Measurements from ENCODE around the gene FANCD2. TPM values are rescaled to one million over a fixed set of nuclear protein-coding genes. Genes with fewer than 3 reads are reported as not detected.

The FANCD2 gene
- 38.4 and 52.9 TPM in 2 replicates for total RNA-seq

DNA sequence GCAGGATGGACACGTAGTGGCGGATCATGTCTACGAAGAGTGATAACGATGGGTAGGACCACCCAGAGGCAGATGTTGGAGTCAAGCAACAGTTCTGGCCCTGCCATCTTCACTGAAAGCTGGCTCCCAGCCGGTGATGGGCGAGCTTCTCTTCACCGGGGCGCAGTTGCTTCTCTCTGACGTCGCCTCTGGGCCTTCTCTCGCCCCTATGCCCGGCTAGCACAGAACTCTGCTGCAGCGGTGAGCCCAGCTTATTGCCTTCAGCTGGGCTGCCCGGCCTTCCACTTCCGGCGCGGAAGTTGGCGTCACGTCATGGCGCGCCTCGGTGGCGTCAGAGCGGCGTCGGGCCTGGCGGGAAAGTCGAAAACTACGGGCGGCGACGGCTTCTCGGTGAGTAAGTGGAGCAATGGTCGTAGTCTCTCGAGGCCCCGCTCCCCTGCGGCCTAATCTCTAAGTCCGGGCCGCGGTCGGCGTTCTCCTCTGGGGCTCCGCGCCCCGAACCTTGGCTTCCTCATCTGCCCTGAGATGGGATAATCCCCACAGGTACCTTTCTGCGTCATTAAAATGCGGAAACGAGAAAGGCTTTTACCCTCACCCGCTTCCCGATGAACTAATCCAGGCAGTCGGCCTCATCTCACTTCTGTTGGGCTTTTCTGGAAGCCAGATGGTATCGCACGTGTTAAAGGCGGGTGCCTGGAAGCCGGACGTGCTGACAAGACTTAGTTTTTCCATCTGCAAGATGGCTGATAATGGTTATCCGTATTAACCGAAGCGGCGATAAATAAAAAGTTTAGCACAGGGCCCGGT, at the start of gene FANCD2:
Gene FANCD2, plus strand, starts transcription at position 354 of the 807 bp plus-strand sequence. CDS start 2,221 bp downstream, outside the sequence.

DNA sequence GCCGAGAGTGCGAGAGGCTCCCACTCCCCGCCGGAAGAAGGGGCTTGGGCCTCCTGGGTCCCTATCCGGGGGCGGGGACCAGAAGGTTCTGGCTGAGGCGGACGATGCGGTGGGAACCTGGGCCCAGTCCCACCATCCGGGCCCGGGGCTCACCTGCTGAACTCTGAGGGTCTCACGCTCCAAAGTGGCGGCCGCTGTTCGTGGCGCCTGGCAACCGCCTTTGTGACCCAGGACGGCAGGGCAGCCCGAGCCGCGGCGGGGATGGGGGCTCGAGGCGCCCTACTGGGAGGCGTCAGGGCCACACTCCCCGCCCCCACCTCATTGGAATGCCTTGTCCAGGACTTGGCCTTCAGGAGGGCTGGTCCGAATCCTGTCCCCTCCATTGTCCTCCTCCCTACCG, 81.9 kb downstream of the FANCD2 start, which contains the start of gene FANCD2OS:
Gene FANCD2OS, minus strand, starts transcription at position 165 of the 400 bp plus-strand sequence. CDS start 3,481 bp downstream, outside the sequence.

DNA sequence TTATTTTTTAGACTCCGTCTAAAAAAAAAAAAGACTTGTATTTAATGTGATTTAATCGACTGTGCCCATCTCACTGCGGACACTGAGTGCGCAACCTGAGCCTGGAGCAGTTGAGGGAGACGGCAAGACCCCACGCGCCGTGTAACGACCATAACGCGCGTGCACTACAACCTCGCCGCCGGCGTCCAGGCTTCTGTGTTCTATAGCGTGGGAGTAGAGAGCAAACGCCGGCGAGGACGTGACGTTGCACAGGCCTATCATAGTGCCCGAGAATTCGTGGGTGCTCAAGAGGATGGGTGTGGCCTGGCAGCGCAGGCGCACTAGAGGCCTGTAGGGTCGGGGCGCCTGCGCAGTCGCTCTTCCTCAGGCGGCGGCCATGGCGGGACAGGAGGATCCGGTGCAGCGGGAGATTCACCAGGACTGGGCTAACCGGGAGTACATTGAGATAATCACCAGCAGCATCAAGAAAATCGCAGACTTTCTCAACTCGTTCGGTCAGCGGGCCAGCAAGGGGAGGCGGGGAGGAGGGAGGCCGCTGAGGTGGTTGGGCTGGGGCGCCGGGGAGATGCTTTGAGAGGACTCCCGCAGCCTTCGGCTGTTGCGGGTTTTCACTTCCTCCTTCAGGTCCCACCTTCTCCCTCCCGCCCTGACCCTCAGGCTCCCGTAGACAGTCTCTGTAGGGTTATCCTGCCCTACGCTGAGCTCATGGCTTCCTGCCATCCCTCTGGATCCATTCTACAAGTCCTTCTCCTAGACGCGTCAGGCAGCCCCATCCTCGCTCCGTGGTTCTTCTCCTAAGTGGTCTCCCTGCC, 89.3 kb downstream of the FANCD2 start, which contains the start of gene BRK1:
Gene BRK1, plus strand, starts transcription at position 350 of the 812 bp plus-strand sequence. Its CDS starts 27 bp downstream, at position 377.

Small RNAs within 50 kb of the gene (small RNA-seq; reads per million reads assigned to genes)
- gene CYCSP10 (not detected), gene RNU6-670P (not detected)

Other genes starting within 250 kb of the FANCD2 start
- gene TADA3, start 234.0 kb upstream of the FANCD2 start, total RNA-seq, result 42.7 and 45.2 TPM in 2 replicates
- 225 and 236 TPM in 2 replicates for gene ARPC4, start 233.4 kb upstream of the FANCD2 start, total RNA-seq
- gene TTLL3, start 216.2 kb upstream of the FANCD2 start, total RNA-seq, result 18.7 and 19.5 TPM in 2 replicates
- gene RPUSD3, start 182.4 kb upstream of the FANCD2 start, total RNA-seq, result 30.1 and 35.3 TPM in 2 replicates
- not detected in 2 replicates for gene CIDEC, start 146.2 kb upstream of the FANCD2 start, total RNA-seq
- 23.1 and 27.0 TPM in 2 replicates for gene JAGN1, start 135.8 kb upstream of the FANCD2 start, total RNA-seq
- 0.13 and 0.29 TPM in 2 replicates for gene IL17RE, start 123.6 kb upstream of the FANCD2 start, total RNA-seq
- gene IL17RC, start 109.3 kb upstream of the FANCD2 start, total RNA-seq, result 14.5 and 14.6 TPM in 2 replicates
- 14.7 and 15.2 TPM in 2 replicates for gene CRELD1, start 92.6 kb upstream of the FANCD2 start, total RNA-seq
- gene PRRT3, start 74.0 kb upstream of the FANCD2 start, total RNA-seq, result 1.3 TPM in 2 replicates
- 51.5 and 60.7 TPM in 2 replicates for gene EMC3, start 39.6 kb upstream of the FANCD2 start, total RNA-seq
- gene FANCD2OS, start 81.8 kb downstream of the FANCD2 start, total RNA-seq, result not detected in 2 replicates
- gene BRK1, start 89.2 kb downstream of the FANCD2 start, total RNA-seq, result 108 and 110 TPM in 2 replicates
- 47.2 and 53.1 TPM in 2 replicates for gene VHL, start 115.3 kb downstream of the FANCD2 start, total RNA-seq
- 22.1 and 24.8 TPM in 2 replicates for gene IRAK2, start 138.5 kb downstream of the FANCD2 start, total RNA-seq
- 23.0 and 23.9 TPM in 2 replicates for gene TATDN2, start 222.0 kb downstream of the FANCD2 start, total RNA-seq

All from thoracic aorta endothelial cell (primary cell).